GM10847 (cell line): ENCODE data around the gene LAMA3.

ENCODE experiments used
- POLR2A ChIP-seq: IDR thresholded peaks from 2 replicates; pipeline ENCODE4 v1.6.1; 2011; ENCODE audit not compliant: insufficient read length; ENCODE audit errors: extremely low read depth

The LAMA3 gene

DNA sequence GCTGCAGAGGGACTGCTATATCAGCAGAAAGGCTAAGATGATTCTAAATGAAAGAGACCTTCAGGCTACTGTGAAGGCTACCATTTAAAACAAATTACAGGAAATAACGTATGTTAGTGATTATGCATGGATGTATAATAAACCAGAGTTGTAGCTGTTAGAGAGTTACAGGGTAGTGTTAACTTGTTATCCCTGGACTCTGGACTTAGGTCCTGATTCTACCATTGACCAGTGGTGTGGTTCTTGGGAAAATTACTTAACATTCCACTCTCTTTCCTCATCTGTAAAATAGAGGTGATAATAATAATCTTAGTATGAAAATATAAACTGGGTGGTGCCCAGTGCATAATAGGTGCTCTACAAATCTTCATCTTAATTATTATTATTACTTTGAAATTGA lies 22.2 kb downstream of the LAMA3 start:
- TF ChIP-seq POLR2A = no peak

DNA sequence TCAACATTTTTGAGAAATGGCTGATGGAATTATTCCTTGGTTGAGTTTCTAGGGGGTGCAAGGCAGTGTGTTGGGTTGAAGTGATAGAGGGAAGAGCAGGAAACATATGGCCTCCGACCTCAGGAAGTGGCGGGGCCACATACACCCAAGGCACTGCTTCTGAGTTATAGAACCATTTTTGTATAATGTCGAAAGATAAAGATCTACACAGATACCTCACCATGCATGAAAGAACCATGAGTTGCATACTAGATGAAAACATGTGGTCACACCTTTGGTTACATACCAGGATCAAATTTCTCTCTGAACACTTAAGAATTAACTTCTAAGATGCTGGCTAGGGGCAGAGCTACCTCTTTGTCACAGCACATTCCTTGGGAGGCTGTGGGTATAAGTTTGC lies 23.2 kb downstream of the LAMA3 start:
- no peak for TF ChIP-seq POLR2A

DNA sequence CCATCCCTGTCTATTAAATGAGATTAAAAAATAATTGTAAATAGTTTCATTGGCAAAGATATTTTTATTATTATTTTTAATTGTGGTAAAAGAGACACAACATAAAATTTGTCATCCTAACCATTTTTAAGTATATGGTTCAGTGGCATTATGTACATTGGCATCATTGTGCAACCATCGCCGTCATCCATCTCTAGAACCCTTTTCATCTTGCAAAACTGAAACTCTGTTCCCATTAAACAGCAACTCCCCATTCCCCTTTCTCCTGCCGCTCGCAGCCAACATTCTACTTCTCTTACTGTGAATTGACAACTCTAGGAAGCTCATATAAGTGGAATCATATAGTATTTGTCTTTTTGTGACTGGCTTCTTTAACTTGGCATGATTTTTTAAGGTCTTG lies 25.3 kb downstream of the LAMA3 start:
- TF ChIP-seq POLR2A = no peak

DNA sequence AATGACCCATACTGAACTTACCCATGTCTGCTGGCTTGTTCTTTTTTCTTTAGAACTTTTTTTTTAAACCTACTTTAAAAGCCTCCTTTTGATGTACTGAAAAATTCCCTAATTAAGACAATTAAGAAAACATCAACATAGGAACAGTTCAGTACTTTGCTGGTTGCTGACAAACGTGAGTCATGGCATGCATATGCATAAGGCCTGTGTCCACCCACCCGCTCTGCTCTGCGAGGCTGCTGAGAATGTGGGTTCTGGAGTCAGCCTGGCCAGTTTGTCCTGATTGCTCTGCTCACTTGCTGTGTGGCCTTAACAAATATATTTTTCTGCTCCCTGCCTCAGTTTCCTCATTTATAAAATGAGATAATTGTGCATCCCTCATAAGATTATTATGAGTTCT lies 27.3 kb downstream of the LAMA3 start:
- TF ChIP-seq POLR2A = no peak

DNA sequence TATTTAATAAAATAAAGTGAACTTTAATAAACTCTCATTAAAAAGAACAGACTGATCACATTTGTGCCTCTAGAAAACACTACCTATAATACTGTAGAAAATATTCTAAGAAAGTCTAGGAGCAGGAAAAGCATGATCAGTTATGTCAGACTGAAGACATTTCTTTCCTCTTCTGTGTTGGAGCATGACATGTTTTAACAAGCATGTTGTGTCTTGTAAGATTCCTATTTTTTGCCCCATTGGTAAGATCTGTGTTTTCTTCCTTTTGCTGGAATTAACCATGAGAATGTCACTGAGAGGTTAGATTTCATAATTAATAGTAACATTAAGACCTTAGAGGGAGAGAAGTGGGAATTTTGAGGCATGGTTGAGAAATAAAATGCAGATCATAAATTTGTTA lies 27.7 kb downstream of the LAMA3 start:
- TF ChIP-seq POLR2A = no peak

DNA sequence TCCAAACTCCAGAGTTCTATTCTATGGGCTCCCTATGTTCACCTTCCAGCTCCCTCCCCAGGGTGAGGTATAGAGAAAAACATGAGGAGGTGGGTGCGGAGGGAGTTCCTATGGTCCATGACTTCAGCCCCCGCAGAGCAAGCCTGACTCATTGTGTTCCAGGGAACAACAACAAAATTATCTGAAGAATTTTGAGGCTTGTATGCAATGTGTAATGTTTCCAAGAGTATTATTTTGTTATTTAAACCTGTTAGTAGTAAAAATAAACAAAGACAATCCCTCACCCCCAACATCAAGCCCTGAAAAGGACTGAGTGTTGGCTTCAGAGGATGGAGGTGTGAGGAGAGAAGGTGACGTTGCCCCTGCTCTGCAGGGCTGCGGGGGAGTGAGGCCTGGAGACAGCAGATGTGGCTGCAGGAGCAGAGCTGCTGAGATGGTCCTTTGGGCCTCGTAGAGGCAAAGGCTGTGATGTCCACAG lies 29.0 kb downstream of the LAMA3 start:
- no peak for TF ChIP-seq POLR2A

DNA sequence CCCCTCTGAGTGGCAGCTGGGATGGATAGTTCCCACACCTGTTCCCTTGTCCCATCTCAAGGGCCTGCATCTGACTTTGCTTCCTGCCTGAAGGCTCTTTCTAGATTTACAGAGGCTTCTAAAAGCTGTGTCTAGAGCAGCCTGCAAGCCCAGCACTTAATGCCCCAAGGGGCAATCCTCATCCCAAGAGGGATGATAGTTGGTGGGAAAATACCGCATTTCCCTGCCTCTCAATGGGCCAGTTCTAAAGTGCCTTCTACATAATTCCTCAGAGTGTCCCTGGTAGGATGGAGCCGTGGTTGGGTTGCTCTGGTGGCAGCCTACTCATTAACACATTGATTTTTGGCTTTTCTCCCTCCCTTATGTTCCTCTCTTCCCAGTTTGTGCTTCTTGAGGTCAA lies 29.5 kb downstream of the LAMA3 start:
- no peak for TF ChIP-seq POLR2A

DNA sequence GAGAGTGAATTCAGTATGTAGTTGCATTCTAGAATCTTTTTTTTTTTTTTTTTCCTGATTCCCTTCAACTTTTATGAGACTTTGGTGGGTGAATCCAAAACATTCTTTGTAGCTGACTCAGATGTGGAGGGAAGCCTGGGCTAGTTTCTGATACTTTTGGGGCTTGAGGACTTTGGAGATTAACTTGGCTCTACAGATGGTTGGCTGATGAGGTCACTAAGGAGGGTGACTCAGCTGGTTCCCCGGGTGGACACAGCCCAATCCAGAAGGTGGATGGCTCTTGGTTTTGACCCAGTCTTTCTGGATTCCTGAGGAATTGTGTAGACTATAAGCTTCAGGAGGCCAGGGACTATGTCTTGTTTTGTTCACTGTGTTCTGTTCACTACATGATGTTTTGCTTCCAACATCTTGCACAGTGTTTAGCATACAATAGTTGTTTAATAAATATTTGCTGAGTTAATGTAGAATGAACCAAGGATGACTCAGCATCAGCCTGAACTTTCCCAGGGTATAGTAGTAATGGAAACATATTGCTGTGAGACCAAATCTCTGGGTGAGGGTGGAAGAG lies 30.5 kb downstream of the LAMA3 start:
- no peak for TF ChIP-seq POLR2A

DNA sequence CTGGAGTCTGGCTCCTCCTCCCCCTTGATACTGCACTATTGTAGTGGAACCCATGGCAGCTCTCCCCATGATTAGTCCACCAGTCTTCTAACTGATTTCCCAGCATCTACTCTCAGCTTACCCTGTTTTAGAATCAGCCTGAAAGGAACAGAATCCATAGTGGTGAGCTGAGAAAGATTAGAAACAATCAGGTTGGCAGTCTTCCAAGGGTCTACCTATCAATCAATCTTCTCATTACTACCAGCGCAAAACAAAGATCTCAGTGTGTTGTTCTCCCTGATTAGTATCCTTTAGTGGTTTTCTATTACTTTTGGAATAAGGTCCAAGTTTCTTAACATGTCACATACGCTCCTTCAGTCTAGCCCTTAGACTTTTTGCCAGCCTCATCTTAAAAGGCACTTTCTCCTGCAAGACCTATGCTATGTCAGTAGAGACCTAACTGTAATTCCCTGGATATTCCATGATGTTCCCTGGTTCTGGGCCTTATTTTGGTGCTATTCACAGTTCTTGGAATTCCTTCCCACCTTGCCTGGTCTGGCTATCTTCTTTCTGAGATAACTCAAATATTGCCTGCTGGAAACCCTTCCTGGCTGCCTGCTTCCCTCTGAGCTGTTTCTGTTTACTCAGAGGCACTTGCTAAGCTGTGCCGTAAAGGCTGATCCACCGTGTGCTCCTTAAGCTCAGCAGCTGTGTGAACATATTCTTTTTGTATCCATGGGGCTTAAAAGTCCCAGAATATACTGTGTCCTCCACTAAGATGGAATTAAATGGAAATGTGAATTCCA lies 32.6 kb downstream of the LAMA3 start:
- no peak for TF ChIP-seq POLR2A

DNA sequence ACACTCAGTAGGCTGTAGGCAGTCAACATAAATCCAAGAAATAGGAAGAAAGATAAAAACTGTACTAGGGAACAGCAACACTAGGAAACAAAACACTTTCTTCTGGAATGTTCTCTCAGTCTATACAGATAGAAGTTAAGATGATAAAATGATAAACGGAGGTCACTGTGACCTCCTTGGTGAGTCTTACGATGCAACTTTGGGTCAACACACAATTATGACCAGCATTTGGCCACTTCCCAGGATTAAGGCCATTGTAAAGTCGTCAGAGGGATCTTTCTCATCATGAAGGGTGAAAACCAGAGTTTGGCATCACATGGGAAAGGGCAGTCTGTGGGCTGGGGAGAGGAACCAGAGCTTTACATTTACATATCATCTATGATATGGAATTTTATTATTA lies 33.4 kb downstream of the LAMA3 start:
- TF ChIP-seq POLR2A = no peak

DNA sequence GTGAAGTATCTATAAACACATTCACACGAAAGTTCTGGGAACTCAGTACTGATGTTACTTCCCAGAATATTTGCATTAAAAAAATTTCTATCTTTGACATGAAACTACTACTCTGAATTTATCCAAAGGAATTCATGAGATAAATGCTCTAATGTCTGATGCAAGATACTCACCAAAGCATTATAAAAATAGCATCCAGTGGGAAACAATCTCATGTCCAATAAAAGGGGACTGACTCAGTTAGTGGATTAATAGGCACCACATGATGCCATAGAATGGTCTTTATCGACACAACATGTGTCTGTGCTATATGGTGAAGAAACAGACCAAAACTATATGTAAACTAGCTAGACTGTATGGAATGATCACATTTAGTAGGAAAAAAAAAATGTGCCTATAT lies 33.9 kb downstream of the LAMA3 start:
- no peak for TF ChIP-seq POLR2A

DNA sequence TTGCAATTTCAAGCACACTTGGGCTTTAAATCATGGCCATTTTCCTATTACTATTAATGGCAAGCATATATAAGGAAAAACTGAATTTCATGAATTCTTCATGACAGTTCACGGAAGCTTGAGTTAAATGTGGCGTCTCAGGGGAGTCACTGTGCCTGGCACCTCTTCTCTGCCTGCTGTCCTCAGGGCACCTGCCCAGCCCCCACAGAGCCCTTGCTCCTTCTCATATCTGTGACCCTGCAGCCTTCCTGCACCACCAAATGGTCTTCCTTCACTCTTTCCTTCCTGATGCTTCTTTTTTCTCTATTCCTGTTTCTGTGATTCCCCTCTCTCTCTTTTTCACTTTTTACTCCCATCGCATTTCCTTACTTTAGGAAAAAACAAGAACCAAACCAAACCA lies 35.4 kb downstream of the LAMA3 start:
- TF ChIP-seq POLR2A = no peak

DNA sequence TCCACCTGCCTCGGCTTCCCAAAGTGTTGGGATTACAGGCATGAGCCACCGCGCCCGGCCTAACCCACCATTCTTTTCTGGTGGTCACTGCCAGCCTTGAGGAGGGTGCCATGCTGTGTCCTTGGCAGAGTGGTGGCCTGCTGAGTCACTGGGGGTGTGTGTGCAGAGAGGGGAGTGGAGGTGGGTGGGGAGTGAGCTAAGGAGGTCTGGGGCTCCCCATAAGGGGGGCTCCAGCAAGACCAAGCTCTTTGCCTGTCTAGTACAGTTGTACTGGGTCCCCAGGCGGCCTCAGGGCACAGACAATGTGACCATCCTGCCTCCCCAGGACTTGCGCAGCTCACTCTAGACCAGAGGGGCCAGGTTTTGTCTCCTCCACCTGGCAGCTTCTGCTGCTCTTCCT lies 36.1 kb downstream of the LAMA3 start:
- no peak for TF ChIP-seq POLR2A

DNA sequence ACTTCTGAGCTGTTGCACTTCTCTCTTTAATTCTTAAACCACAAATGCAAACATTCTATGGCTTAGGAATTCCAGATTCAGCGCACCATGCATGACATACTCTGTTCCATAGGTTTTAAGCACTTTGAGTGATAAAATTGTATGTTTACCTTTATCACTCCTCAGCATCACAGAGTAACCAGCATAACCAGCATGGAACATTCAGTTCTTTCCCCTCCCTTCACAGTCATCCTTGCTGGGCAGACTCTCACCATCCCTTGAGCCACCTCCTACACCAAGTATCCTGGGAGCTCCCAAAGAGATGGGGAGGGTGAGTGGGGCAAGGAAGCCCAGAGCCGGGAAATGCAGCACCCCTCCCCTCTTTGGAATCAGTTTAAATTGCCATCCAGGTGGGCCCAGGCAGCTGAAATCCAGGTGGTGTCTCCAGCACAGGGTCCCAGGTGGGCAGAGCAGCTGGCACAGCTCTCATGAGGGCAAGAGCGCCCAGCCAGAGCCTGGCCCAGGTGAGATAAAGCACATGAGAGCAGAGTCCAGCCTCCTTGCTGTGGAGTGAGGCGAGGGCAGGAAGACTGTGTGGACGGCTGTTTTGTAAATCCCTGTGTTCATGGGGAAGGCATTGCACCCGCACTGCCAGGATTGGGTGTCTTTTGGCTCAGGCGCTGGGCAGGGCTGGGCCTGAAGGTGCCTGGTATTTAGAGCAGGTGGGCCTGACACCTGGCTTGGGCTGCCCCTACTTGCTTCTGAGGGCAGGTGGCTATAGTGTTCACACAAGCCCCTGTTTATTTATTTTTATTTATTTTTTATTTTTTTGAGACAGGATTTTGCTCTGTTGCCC lies 36.8 kb downstream of the LAMA3 start:
- TF ChIP-seq POLR2A = no peak

DNA sequence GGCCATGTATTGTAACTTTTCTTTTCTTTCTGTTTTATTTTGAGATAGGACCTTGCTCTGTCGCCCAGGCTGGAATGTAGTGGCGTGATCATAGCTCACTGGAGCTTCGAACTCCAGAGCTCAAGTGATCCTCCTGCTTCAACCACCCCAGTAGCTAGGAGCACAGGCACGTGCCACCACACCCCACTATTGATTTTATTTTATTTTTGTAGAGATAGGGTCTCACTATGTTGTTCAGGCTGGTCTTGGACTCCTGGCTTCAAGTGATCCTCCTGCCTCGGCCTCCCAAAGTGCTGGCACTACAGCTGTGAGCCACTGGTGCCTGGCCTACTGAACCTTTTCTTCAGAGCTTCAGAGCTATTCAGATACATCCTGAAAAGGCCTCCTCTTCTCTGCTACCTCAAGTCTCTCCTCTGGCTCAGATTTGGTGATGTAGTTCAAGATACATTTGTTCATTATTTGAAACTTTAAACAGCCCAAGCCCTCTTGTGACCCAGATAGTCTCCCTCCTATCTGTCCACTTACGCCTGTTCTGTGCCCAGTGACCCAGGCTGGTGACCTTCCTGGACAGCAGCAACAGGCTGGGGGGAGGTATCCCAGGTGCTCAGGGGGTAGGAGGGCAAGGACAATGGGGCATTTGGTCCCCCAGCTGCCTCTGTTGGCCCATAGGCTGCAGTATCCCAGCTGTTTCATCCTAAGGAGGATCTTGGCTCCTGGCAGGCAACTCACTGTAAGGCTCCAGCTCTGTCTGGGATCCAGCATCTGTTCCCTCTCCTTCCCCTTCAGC lies 38.6 kb downstream of the LAMA3 start:
- no peak for TF ChIP-seq POLR2A
